K562 (cell line): Measurements from ENCODE around the gene MUC5B. TPM values are rescaled to one million over a fixed set of nuclear protein-coding genes. Genes with fewer than 3 reads are reported as not detected.

ENCODE experiments used
- ATAC-seq: fragments of 200-7000 bp; cut with Tn5 transposase; 3 replicates; pipeline ENCODE4 v1.9.1; 2020; ENCODE audit warnings: moderate library complexity
- BruUV-seq: library from RNA; stranded (reverse); fragments of 400-500 nt; replicated peaks from 2 replicates; lab custom pipeline; 2021; lab: Mats Ljungman, UMichigan
- CTCF ChIA-PET: fragments of 300-600 bp; formaldehyde crosslinking; extraction: SDS; loops from one replicate; lab custom pipeline; 2021; ENCODE audit warnings: low intra/inter-chr PET ratio; lab: Yijun Ruan, JAX
- POLR2A ChIA-PET: fragments of 300-600, 350-650 bp; sonication (Branson Sonifier 250); formaldehyde crosslinking; extraction: SDS; loops from one replicate; lab custom pipeline; 2021; ENCODE audit warnings: antibody characterized with exemption, inconsistent platforms; lab: Yijun Ruan, JAX
- DNase-seq, 4 experiments: peaks; one replicate each; pipeline versions ENCODE4 v3.0.0 to v3.0.0-alpha.2; 2011 to 2018; ENCODE audit warnings: low spot score in 3 of 4, mixed read lengths in 3 of 4; ENCODE audit errors: extremely low read depth in 1 of 4
- FAIRE-seq: peaks from 2 replicates; lab custom pipeline; 2011; peaks lifted over from hg19 to GRCh38; lab: Jason Lieb, UNC
- H2AFZ ChIP-seq: 2 replicates; pipeline ENCODE4 v1.6.0; 2011; ENCODE audit warnings: low read depth, low read length, control low read depth, inconsistent platforms
- H3K27ac ChIP-seq: fragments of 200-600 bp; 3 replicates; pipeline ENCODE4 v1.8.0; 2011; ENCODE audit warnings: low read depth, mild to moderate bottlenecking, control low read depth, inconsistent platforms, low read length, moderate library complexity, mixed read lengths; ENCODE audit errors: extremely low read depth
- H3K27me3 ChIP-seq, 2 experiments: fragments of 300-600 bp in 1 of 2; 2 replicates in 1 of 2; 3 replicates in 1 of 2; pipeline versions ENCODE4 v1.6.0 to v1.8.0; 2011; ENCODE audit warnings: inconsistent platforms in 2 of 2, low read length in 2 of 2, mild to moderate bottlenecking in 1 of 2, mixed read lengths in 1 of 2, moderate library complexity in 1 of 2; ENCODE audit not compliant: control insufficient read depth in 2 of 2, insufficient read depth in 2 of 2
- H3K36me3 ChIP-seq: fragments of 300-600 bp; 3 replicates; pipeline ENCODE4 v1.8.0; 2011; ENCODE audit warnings: mild to moderate bottlenecking, low read length, inconsistent platforms; ENCODE audit not compliant: control insufficient read depth, insufficient read depth
- H3K4me1 ChIP-seq, 2 experiments: fragments of 200-600 bp in 1 of 2; replicated peaks in 1 of 2; 2 replicates in 1 of 2; 3 replicates in 1 of 2; pipeline versions ENCODE4 v1.5.1 to v1.8.0; 2011; ENCODE audit warnings: inconsistent platforms in 2 of 2, low read length in 2 of 2, mild to moderate bottlenecking in 1 of 2, mixed read lengths in 1 of 2, moderate library complexity in 1 of 2; ENCODE audit not compliant: control insufficient read depth in 2 of 2, insufficient read depth in 2 of 2
- H3K4me2 ChIP-seq: 2 replicates; pipeline ENCODE4 v1.6.1; 2011; ENCODE audit warnings: low read length, control low read depth, inconsistent platforms, mixed read lengths; ENCODE audit not compliant: insufficient read depth
- H3K4me3 ChIP-seq: fragments of 200-600 bp; sonication (generic), shearing (Covaris generic); 2 replicates; pipeline ENCODE4 v1.5.1; 2016; ENCODE audit warnings: control low read depth, inconsistent platforms
- H3K79me2 ChIP-seq: fragments of 200-600 bp; 3 replicates; pipeline ENCODE4 v1.8.0; 2011; ENCODE audit warnings: low read length, inconsistent platforms; ENCODE audit not compliant: control insufficient read depth, insufficient read depth
- H3K9ac ChIP-seq, 2 experiments: 2 replicates each; pipeline versions ENCODE4 v1.6.0 to v1.6.1; 2011; ENCODE audit warnings: low read depth in 2 of 2, low read length in 2 of 2, control low read depth in 1 of 2, inconsistent platforms in 1 of 2, mild to moderate bottlenecking in 1 of 2, mixed read lengths in 1 of 2; ENCODE audit not compliant: insufficient read depth in 1 of 2
- H3K9me1 ChIP-seq: one replicate; pipeline ENCODE4 v1.6.0; 2011; ENCODE audit warnings: inconsistent platforms, mild to moderate bottlenecking, low read length, moderate library complexity; ENCODE audit not compliant: control insufficient read depth, insufficient read depth
- H3K9me3 ChIP-seq: replicated peaks from 2 replicates; pipeline ENCODE4 v1.5.1; 2011; ENCODE audit warnings: low read depth, low read length, inconsistent platforms; ENCODE audit not compliant: control insufficient read depth, insufficient read depth
- H4K20me1 ChIP-seq: replicated peaks from 2 replicates; pipeline ENCODE4 v1.6.1; 2011; ENCODE audit warnings: low read length, inconsistent platforms, mixed read lengths; ENCODE audit not compliant: control insufficient read depth, insufficient read depth
- CLOCK ChIP-seq: fragments of 250-450 bp; sonication (Bioruptor Pico); IDR thresholded peaks from 2 replicates; pipeline ENCODE4 v1.4.0; 2020; ENCODE audit warnings: mild to moderate bottlenecking, moderate library complexity, borderline replicate concordance
- ELK1 ChIP-seq: sonication (generic); formaldehyde crosslinking; IDR thresholded peaks from 2 replicates; pipeline ENCODE4 v1.8.1; 2022; ENCODE audit warnings: missing genetic modification reagents
- LEF1 ChIP-seq: fragments of 450-650 bp; IDR thresholded peaks from 2 replicates; pipeline ENCODE4 v1.6.1; 2016; ENCODE audit warnings: mild to moderate bottlenecking
- POLR2B ChIP-seq: fragments of 450-650 bp; IDR thresholded peaks from 2 replicates; pipeline ENCODE4 v1.6.1; 2018; ENCODE audit warnings: low read depth; ENCODE audit not compliant: partially characterized antibody
- SIX5 ChIP-seq, 2 experiments: IDR thresholded peaks; 2 replicates each; pipeline ENCODE4 v1.6.1; 2011; ENCODE audit warnings: low read length in 2 of 2, borderline replicate concordance in 1 of 2, low read depth in 1 of 2, mild to moderate bottlenecking in 1 of 2, moderate library complexity in 1 of 2; ENCODE audit not compliant: insufficient read depth in 1 of 2
- ZNF395 ChIP-seq: fragments of 200-800 bp; sonication (Bioruptor generic); IDR thresholded peaks from 2 replicates; pipeline ENCODE4 v1.6.1; 2017; ENCODE audit warnings: missing genetic modification characterization, missing compliant biosample characterization
- ZNF398 ChIP-seq: fragments of 250-450 bp; sonication (Bioruptor Pico); IDR thresholded peaks from 2 replicates; pipeline ENCODE4 v1.8.0; 2021; ENCODE audit warnings: moderate library complexity, mild to moderate bottlenecking, inconsistent platforms
- ZNF668 ChIP-seq: fragments of 250-450 bp; sonication (Bioruptor Pico); IDR thresholded peaks from 2 replicates; pipeline ENCODE4 v1.8.0; 2022; ENCODE audit warnings: mild to moderate bottlenecking, inconsistent platforms
- ZNF717 ChIP-seq: fragments of 250-450 bp; sonication (Bioruptor Pico); IDR thresholded peaks from 2 replicates; pipeline ENCODE4 v1.5.0; 2021
- ZNF77 ChIP-seq: fragments of 250-450 bp; sonication (Bioruptor Pico); IDR thresholded peaks from 2 replicates; pipeline ENCODE4 v1.5.0; 2020
- WGBS: fragments of 100-300 bp; shearing (Covaris generic); methylation state at CpG from one replicate; pipeline ENCODE4 v1.1.6; 2016; ENCODE audit warnings: low coverage, mixed read lengths; ENCODE audit not compliant: insufficient coverage; ENCODE audit errors: missing lambda C conversion rate; 5-methylcytosine and 5-hydroxymethylcytosine counted together
- in situ Hi-C: fragments of 300-500 bp; cut with MboI; formaldehyde crosslinking; loops from 4 replicates; pipeline ENCODE4 v1.15.0; 2018; ENCODE audit warnings: inconsistent platforms, mixed read lengths
- intact Hi-C: fragments of 100-400 bp; cut with micrococcal nuclease; formaldehyde crosslinking; loops from 2 replicates; pipeline ENCODE4 v1.14.2; 2022
- polyA plus RNA-seq, 8 experiments: library from polyadenylated mRNA; depleted of rRNA in 4 of 8; stranded (reverse) in 5 of 8; unstranded in 3 of 8; fragments of >200 nt; fragmentation: Nextera tagmentation in 2 of 8; fragmentation: Illumina TruSeq in 1 of 8; extraction: Ambion mirVana in 2 of 8; extraction: Trizol in 1 of 8; gene quantifications; 2 replicates each; pipeline versions ENCODE4 v1.2.1 to v1.2.3, GENCODE V29; 2011 to 2014; ENCODE audit warnings: inconsistent platforms in 1 of 8, missing spikeins in 1 of 8
- total RNA-seq, 7 experiments: library from RNA; depleted of rRNA in 6 of 7; stranded (reverse); fragments of >200 nt in 6 of 7; fragmentation: Illumina TruSeq in 2 of 7; extraction: Trizol in 2 of 7; gene quantifications; 2 replicates each; pipeline versions ENCODE4 v1.2.1 to v1.2.3, GENCODE V29; 2011 to 2021; ENCODE audit warnings: low replicate concordance in 1 of 7

MUC5B gene
- total and polyA plus RNA-seq, 9 of the 15 experiments (the other 6 are each of a cell fraction or from before 2014, with no cell fraction given): 0.04 to 0.95 TPM; not detected in 7

- TF ChIP-seq CLOCK (CRISPR knock-in tag): no peak
- no peak for TF ChIP-seq POLR2B
Observed at GRCh38 chr11:1228921-1229451, 6.1 kb downstream of the MUC5B start (continued).

GRCh38 chr11:1229471-1230120 is 6.7 kb downstream of the MUC5B start:
- no peak overlapping the region for H3K4me3 ChIP-seq
- H3K27me3 ChIP-seq: peaks cover 0 to 55% of the 10 kb centered on the region in 2 experiments; a peak in 2 of 5 replicates
- H3K4me1 ChIP-seq: peaks cover 0 to 70% of the 10 kb centered on the region in 2 experiments; a peak in 2 of 5 replicates
- no peak overlapping the region for H3K4me2 ChIP-seq
- WGBS: 12% methylated on average over 19 of the region's 27 CpGs
- no peak overlapping the region for H2AFZ ChIP-seq
- no peaks in the 10 kb centered on the region for H3K79me2 ChIP-seq
- H3K9me1 ChIP-seq: peaks cover 2% of the 10 kb centered on the region
- ATAC-seq: no peak
- H3K27ac ChIP-seq: no peak overlapping the region
- ChIA-PET POLR2A (no interaction called here), CTCF (no interaction called here)
- no peaks in the 10 kb centered on the region for H3K9me3 ChIP-seq
- BruUV-seq: no TSS peak
- in situ Hi-C loops (no loop called here), intact Hi-C loops (no loop called here)
- DNase-seq: peak in 1 of 4 experiments; percentile 7
- H3K36me3 ChIP-seq: no peaks in the 10 kb centered on the region
- no peak for FAIRE-seq
- 0 out of 2 replicates have a peak, but pooled peaks cover 6% of the 10 kb centered on the region for H4K20me1 ChIP-seq
- no peak overlapping the region for H3K9ac ChIP-seq
- TF ChIP-seq ZNF77 (no peak), LEF1 (no peak), ELK1 (CRISPR knock-in tag) (no peak), ZNF398 (CRISPR knock-in tag) (no peak), ZNF668 (CRISPR knock-in tag) (no peak), ZNF717 (CRISPR knock-in tag) (no peak), SIX5 (IDR thresholded peaks at IDR 0.05; ENCODE audit: borderline replicate concordance in 1 of 2, insufficient read depth in 1 of 2, low read depth in 1 of 2, low read length in 2 of 2) (no peak), ZNF395 (CRISPR knock-in tag) (no peak)
